ENCODE data around the gene ENTPD2. TPM values are rescaled to one million over a fixed set of nuclear protein-coding genes. Genes with fewer than 3 reads are reported as not detected.
A peak's percentile ranks its signal among the peaks of the same experiment; 100 is the strongest.

ENTPD2 gene
- total RNA-seq, 1 experiment from 2014 or later: 32.5 TPM

DNA sequence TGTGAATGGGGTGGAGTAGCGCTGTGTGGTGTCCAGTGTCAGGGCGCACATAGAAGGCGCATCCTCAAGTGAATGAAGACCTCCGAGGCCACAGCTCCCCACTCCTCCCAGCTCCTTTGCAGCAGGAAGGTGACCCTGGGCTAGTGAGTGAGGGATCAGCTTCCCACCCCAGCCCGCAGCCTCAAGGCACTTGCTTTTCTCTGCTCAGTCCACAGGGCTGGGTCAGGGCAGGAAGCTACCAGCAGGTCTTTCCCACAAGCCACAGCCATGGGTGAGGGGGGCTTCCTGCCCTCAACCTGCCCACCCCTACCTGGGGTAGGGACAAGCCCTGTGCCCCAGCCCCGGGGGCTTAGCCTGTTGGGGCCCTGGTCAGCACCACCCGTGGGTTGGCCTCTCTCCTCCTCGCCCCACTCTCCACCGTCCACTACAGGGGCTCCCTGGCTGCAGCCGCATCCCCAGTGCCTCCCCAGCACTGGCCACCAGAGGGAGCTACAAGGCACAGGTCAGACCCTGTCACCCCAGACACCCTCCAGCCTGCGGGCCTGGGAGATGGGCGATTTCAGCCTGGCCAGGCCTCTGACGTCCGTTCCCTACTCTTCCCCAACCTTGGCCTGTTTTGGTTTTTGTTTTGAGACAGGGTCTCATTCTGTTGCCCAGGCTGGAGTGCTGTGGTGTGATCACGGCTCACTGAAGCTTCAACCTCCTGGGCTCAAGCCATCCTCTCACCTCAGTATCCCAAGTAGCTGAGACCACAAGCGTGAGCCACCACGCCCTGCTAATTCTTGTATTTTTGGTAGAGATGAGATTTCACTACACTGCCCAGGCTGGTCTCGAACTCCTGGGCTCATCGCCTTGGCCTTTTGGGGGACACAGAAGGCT is 24.6 kb downstream of the ENTPD2 start:
- Histone ChIP-seq H2AFZ (ENCODE audit: low read depth, low read length, poor library complexity, severe bottlenecking) (no peak overlapping the region), H3K36me3 (ENCODE audit: control insufficient read depth in 1 of 2, insufficient read depth in 2 of 2, low read length in 2 of 2) (no peaks in the 10 kb centered on the region), H3K4me2 (ENCODE audit: low read length) (peak overlapping the region; percentile 100), H3K9me2 (ENCODE audit: insufficient read depth) (no peaks in the 10 kb centered on the region), H3K9me3 (ENCODE audit: control insufficient read depth in 1 of 2, insufficient read depth in 1 of 2, low read depth in 1 of 2, low read length in 2 of 2) (no peaks in the 10 kb centered on the region), H3K4me1 (ENCODE audit: control insufficient read depth in 1 of 2, insufficient read depth in 2 of 2, low read length in 2 of 2) (peaks cover 32 to 49% of the 10 kb centered on the region in 2 experiments), H3K9ac (ENCODE audit: low read length) (peak overlapping the region; percentile 59; the same call in 1 of the 2 replicates), H3K4me3 (replicated peaks in 1 of 2; ENCODE audit: low read depth in 1 of 2, low read length in 2 of 2) (peak overlapping the region; percentile 56 to 70), H4K20me1 (ENCODE audit: insufficient read depth) (no peaks in the 10 kb centered on the region), H3K27ac (ENCODE audit: low read depth, low read length) (peak overlapping the region; percentile 85; the same call in 1 of the 2 replicates), H3K27me3 (ENCODE audit: insufficient read depth, low read length) (no peaks in the 10 kb centered on the region), H3K79me2 (ENCODE audit: insufficient read depth, low read length) (peaks cover 31% of the 10 kb centered on the region)
- ChIA-PET RAD21 (ENCODE audit: low non-redundant PET in 1 of 2, low total read pairs in 2 of 2, uncharacterized antibody in 2 of 2, unreplicated experiment in 2 of 2) (interaction anchor here (0.9 to 1.2 kb wide), 3 partner anchors 81 to 121 kb away, joined by 3 to 4 read pairs (median 4); no protein-coding TSS in a partner anchor), POLR2A (interaction anchor here (0.5 to 1.4 kb wide), 6 partner anchors 37 to 212 kb away, joined by 3 to 6 read pairs (median 4); partner anchors contain the start of genes PAXX and TUBB4B), CTCF (interaction anchor here (0.6 to 2.1 kb wide), 38 partner anchors 10 to 336 kb away, joined by 3 to 42 read pairs (median 5); partner anchors contain the start of genes AJM1, CLIC3, ENTPD2 and FBXW5)
- intact Hi-C loops (cut with micrococcal nuclease): loop anchor here (5.0 kb wide), 1 partner anchor 182 kb away; the partner anchor contains the start of gene PHPT1
- ATAC-seq: peak; percentile 77
- no peak for TF ChIP-seq SP1 (IDR thresholded peaks at IDR 0.05; ENCODE audit: low read depth)
- TF ChIP-seq YY1 (IDR thresholded peaks at IDR 0.05; ENCODE audit: extremely low read depth, insufficient replicate concordance, low read depth, low read length): no peak
- TF ChIP-seq RAD21 (IDR thresholded peaks at IDR 0.05; ENCODE audit: low read depth): no peak
- TF ChIP-seq, protein P1, sequence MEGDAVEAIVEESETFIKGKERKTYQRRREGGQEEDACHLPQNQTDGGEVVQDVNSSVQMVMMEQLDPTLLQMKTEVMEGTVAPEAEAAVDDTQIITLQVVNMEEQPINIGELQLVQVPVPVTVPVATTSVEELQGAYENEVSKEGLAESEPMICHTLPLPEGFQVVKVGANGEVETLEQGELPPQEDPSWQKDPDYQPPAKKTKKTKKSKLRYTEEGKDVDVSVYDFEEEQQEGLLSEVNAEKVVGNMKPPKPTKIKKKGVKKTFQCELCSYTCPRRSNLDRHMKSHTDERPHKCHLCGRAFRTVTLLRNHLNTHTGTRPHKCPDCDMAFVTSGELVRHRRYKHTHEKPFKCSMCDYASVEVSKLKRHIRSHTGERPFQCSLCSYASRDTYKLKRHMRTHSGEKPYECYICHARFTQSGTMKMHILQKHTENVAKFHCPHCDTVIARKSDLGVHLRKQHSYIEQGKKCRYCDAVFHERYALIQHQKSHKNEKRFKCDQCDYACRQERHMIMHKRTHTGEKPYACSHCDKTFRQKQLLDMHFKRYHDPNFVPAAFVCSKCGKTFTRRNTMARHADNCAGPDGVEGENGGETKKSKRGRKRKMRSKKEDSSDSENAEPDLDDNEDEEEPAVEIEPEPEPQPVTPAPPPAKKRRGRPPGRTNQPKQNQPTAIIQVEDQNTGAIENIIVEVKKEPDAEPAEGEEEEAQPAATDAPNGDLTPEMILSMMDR (IDR thresholded peaks at IDR 0.05 in 2 of 3, conservative IDR thresholded peaks at IDR 0.05 in 1 of 3; ENCODE audit: borderline replicate concordance in 1 of 3, insufficient read depth in 1 of 3, low read depth in 2 of 3, low read length in 2 of 3): peak in 2 of 3 experiments; percentile 87 to 97; a peak in 4 of 6 replicates
- BruUV-seq (replicated peaks): no TSS peak
- DNase-seq (ENCODE audit: low read depth, low spot score): no peak

All from HCT116 (cell line).